Activated CD4-positive, alpha-beta T cell treated with anti-CD3 and anti-CD28 coated beads for 48 hours (primary cell): ENCODE results near the gene SNX22.
A peak's percentile ranks its signal among the peaks of the same experiment; 100 is the strongest.

Source experiments
- DNase-seq: peaks from one replicate; pipeline ENCODE4 v3.0.0-alpha.2; 2020

The SNX22 gene

DNA sequence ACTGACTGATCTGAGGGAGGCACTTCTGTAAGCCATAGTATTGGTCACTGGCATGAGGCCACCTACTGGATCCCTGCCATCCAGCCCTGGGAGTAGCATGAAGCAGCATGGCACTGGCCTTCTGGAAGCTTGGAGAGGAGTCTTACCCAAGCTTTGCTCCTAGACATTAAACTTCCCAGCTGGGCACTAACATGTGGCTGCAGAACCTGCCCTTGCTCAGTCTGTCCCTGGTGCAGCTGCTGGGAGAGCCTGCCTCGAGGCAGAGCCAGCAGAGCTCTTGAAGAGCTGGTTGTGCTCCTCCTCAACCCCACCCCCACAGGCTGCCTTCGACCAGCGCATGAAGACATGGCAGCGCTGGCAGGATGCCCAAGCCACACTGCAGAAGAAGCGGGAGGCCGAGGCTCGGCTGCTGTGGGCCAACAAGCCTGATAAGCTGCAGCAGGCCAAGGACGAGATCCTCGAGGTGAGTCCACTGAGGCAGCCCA lies 17.1 kb upstream of the SNX22 start:
- DNase-seq: no peak

DNA sequence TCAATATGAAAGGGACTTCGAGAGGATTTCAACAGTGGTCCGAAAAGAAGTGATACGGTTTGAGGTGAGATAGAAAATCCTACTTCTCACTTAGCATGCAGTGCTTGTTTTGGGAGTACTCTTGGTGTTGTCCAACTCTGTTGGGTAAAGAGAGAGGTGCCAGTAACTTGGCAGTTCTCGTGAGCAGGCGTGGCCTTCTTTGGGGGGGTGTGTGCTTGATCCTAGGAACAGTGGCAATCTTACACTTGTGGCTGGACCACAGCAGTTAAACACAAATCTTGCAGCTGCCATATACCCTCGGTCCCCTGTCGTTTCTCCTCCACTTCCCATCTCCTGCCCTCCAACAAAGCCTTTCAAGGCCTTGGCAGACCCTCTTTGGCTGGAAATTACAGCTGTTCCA lies 15.2 kb upstream of the SNX22 start:
- DNase-seq: no peak

DNA sequence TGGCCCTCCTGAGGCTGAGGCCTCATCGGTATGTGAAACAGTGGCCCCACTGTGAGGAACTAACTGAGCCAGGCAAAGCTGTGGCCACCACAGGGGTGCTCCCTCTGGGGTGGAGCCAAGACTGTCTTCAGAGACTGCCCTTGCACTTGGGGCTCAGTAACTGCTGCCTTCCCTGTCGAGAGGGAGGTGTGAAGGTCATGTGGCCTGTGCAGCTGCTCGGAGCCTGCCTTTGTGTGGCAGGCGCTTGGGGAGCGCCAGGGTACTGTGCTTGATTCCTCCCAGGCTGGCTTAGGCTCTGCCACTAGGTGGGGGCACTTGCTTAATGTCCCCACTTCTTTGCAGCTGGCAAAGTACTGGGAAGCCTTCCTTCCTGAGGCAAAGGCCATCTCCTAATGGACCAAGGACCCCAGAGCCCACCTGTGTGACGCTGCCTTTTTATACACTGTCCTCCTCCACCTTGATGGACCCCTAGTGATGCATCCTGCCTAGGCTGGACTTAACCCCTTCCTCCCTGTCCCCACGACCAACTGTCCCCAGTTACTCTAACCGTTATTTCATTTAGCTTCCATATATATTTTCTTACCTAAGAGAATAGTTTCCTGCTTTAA lies 14.2 kb upstream of the SNX22 start:
- DNase-seq: no peak

DNA sequence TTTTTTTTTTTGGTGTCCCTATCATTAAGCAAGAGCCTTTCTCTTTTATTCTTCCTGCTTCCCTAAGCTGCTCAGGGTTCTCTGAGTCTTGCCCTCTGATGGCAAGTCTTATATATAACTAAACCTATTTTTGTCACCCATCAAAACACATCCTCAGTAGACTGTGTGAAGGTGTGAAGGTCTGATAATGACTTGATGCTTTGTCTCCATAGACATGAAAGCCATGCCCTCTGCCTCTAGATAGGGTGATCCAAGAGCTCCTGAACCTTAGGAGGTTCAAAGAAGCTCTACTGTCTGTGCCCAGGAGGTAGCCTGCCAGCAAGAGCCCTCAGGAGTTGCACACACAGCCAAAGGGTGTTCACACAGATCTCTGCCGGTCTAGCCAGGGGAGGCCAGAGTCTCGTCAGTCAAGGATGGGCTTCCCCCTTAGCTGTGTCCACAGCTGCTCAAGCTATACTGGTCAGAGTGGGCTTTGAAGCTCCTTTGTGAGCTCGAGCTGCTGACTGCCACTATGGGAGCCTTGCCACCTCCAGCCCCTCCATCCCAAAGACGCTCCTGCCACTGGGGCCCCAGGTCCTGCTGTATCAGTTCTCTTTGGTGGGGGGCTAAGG lies 13.1 kb upstream of the SNX22 start:
- no peak for DNase-seq

DNA sequence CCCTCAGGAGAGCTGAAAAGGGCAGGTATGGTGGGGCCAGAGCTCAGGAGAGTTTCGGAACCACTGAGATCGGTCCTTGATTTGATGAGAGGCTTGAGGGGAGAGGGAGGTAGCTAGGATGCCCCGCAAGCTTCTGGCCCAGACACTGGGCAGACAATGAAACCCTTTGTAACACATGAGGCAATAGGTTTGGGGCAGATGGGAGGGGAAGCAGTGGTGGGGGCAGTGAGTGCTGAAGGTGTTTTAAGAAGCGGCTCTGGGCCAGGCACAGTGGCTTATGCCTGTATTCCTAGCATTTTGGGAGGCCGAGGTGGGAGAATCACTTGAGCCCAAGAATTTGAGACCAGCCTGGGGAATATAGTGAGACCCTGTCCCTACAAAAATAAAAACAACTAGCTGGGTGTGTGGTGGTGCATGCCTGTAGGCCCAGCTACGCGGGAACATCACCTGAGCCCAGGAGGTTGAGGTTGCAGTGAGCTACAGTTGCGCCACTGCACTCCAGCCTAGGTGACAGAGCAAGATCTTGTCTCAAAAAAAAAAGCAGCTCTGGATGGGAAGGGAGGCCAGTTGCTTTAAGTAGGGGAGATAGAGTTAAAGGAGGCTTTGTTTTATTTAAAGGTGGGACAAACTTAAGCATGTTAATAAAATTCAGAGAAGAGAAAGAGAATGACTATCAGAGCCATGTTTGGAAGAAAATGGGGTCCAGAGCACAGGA lies 9.6 kb upstream of the SNX22 start:
- DNase-seq: no peak

DNA sequence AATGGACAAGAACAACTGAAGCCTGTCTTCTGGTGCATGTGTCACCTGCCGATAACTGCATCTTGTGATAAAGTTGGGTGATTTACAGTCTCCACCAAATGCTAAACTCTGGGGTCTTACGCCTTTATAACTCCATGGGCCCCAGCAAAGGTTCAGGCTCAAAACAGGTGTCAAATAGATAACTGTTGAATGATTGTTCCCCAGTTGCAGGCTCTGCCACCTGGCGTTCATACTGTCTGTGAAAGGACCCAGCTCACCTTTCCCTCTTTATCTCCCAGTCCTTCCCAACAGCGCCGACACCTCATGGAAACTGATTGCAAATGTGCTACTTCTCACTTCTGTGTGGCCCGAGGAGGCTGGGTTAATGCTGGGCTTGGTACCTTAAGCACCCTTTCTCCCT lies 8.3 kb upstream of the SNX22 start:
- no peak for DNase-seq

DNA sequence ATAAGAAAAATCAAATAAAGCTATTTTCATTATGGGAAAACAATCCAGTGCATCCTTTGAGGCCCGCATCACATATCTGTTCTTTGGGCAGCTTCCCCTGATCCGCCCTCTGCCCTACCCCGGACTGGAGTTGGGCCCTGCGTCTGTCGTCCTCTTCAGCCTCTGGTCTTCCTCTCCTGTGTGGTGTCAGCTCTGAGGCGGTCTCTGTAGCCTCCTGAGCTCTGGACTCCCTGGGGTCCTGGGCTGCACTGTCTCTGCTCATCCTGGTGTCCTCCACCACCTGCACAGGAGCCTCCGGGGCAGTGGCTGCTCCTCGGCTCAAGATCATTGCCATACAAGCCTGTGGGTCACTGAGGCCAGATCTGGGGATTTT lies 7.4 kb upstream of the SNX22 start:
- no peak for DNase-seq

DNA sequence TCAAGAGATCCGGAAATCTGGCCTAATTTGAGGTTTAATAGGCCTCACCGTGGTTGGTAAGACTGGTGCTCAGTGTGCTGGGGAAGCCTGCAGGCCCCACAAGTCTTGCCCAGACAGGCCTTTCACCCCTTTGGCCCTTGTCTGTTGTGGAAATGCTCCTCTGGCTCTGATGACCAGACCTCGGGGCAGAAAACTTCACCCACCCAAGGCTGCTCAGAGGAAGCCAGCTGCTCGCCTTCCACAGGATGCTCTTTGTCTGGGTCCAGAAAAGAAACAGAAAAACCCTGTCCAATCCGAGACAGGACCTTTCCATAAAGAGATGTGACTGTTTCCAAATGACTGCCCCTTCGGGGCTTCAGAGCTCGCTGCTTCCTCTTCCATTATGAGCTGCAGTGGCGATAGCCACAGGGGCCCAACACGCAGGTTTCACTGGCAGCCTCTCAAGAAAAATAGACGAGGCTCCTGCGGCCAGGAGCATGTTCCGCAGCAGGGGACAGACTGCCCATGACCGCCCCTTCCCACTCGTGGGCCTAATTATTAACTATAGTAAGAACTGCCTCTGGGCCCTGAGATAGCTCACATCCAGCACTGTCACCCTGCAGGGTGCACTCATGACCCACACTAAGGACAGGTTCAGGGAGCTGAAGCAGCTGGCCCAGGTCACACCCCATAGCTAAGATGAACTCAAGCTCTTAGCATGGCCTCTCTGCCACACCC lies 6.8 kb upstream of the SNX22 start:
- no peak for DNase-seq

DNA sequence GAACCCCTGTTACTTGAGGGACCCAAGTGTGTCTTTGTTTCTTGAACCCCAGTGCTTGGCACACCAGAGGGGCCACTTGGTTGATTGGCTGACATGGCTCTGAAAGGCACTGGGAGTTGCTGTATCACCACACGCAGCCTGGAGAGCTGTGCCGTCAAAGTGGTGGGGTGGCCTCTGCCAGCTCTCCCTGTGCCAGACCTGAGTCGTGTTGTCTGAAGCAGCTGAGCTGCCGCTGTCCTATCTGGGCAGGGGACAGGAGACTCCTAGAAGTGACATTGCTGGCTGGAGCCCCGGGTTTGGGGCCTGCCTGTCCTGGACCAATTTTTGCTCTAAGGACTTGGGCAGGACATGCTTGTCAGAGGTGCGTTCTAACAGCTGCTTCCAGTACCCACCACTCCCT lies 5.5 kb upstream of the SNX22 start:
- DNase-seq: no peak

DNA sequence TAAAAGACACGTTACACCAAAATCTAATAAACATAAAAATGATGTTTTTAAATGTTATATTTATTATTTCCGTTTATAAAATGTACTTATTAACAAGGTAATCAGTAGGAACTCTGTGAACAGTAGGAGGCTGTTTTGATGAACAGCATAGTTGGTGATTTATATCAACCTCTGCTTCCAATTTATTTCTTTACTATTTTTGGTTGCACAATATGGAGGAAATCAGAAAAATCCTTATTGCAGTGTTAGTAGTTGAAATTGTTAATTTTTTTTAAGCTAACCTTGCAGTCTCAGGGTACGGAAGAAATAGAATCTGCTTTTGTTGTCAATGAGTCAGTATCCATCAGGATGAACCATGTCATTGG lies 5.0 kb upstream of the SNX22 start:
- no peak for DNase-seq

DNA sequence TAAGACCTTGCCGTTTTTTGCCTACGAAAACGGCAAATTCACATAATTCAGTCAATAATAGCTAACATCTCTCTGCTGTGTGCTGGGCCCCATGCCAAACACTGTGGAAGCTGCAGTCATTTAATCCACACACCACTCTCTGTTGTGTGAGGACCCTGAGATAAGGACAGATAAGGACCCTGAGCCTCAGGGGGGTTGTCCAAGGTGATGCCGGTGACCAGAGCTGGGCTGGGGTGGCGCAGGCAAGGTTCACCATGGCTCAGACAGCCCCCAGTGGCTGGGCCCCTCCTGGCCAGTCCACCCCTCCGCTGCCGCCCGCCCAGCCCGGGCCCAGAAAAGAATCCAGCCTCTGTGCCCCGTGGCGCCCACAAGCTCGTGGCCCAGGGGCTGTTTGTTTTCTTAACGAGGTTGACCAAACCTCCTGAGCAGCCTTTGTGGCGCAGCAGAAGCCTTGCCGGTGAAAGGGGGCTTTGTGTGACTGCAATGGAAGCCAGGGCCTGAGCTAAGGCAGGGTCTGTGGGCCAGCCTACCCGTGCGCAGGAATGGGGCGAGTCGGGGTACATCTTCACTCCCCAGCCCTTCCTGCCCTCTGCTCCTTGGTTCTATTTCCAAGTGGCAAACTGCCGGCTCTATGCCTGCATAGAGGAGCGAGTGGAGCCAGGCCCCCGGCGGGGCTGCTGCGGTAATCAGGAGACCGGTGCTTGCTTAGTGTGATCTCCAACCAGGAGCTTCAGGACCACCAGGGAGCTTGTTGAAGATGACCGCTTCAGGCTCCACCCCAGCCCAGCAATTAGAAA lies 4.4 kb upstream of the SNX22 start:
- no peak for DNase-seq

DNA sequence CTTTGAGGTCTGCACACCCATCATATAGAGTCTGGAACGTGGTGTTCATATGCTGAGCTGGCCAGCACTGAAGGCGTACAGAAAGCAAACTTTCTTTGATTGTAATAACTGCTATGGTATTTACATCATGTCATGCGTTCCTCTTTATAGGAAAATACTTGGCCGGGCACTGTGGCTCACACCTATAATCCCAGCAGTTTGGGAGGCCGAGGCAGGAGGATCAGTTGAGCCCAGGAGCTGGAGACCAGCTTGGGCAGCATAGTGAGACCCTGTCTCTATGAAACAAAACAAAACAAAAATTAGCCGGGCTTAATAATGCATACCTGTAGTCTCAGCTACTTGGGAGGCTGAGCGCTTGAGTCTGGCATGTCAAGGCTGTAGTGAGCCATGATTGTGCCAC lies 3.4 kb upstream of the SNX22 start:
- no peak for DNase-seq

DNA sequence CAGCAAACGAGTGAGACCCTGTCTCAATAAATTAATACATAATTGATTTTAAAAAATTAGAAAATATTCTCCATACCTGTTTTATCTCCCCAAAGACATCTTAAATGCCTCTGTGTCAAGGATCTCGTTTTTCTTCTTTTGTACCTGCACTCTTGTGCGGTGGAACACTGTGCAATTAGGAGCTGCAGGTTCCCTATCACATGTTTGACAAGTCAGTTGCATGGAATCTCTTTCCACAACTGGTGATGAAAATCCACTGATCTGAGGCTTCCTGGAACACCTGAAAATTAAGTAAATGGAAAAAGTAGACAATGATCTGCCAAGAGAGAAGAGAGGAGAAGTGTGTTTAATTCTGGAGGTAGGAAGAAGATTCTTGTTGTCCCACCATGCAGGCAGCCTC lies 3.0 kb upstream of the SNX22 start:
- no peak for DNase-seq

DNA sequence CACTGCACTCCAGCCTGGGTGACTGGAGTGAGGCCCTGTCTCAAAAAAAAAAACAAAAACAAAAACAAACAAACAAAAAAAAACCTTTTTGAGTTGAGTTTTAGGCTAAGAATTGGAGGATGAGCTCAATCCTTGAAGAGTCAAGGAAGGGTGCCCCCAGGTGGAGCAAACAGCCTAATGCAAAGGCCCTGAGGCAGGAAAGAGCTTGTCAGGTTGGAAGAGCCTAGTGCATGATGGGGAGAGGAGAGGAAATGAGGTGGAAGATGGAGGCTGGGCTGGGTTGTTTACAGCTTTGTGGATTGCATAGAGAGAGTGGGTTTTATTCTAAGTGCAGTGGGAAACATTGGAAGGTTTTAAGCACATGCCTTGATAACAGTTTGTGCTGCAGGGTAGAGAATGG lies 2.1 kb upstream of the SNX22 start:
- DNase-seq: peak; percentile 33

DNA sequence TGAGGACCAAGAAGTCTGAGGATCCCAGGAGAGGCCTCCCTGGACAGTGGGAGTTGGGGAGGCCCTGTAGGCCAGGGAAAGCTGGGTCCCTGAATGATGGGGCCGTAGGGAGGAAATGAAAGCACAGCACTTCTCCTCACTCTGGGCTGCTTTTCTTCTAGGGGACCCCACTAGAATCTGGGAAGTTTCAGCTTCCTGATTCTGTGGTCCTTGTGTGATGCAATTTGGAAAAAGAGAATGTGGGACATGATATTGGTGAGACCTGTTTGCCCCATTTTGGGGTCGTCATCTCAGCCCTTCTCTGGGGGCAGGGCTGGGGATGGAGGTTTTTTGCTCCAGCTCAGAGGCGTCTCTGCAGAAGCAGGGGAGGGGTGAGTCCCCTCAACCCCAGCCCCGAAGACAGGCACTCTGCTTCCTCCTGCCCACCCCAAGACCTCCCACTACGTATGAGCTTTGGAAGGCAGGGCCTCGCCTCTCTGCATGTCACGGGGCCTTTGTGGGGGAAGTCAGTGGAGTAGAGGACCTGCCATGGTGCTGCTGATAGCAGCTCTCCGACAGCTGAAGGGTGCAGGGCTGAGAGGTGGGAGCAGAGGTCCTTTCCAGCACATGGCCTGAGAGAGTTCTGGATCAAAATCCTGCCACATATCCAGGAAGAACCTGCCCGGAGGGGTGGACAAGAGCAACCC lies 1.5 kb upstream of the SNX22 start:
- no peak for DNase-seq

DNA sequence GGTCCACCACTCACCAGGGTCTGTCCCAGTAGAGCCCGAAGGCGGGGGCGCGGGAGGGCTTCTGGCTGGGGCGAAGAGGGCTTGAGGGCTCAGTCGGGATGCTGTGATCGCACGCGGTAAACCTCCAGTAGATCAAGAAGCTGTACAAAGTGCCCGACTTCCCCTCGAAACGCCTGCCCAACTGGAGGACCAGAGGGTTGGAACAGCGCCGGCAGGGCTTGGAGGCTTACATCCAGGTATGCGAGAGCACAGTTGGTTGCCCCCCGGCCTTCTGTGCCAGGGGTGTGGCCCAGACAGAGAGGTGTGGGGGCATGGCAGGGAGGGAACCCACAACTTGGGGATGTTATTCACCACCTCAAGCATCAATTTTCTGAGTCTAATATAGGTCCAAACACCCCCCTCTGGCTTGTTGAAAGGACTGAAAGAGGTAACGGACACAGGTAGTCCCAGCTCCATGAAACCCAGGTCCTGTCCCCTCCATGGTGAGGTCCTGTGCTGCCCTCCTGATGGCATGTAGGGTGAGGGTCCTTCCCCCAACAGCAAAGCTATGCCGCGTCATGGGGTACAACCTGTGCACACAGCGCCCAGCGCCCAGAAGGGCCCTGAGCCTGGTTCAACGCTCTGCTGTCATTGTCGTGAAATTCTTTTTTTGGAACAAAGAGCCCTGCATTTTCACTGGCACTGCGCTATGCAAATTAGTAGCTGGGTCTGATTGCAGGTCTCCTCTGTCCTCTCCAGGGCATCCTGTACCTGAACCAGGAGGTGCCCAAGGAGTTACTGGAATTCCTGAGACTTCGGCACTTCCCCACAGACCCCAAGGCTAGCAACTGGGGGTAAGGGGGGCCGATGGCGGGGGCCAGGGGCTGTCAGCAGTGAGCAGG lies 1.2 kb downstream of the SNX22 start:
- peak; percentile 29 for DNase-seq

DNA sequence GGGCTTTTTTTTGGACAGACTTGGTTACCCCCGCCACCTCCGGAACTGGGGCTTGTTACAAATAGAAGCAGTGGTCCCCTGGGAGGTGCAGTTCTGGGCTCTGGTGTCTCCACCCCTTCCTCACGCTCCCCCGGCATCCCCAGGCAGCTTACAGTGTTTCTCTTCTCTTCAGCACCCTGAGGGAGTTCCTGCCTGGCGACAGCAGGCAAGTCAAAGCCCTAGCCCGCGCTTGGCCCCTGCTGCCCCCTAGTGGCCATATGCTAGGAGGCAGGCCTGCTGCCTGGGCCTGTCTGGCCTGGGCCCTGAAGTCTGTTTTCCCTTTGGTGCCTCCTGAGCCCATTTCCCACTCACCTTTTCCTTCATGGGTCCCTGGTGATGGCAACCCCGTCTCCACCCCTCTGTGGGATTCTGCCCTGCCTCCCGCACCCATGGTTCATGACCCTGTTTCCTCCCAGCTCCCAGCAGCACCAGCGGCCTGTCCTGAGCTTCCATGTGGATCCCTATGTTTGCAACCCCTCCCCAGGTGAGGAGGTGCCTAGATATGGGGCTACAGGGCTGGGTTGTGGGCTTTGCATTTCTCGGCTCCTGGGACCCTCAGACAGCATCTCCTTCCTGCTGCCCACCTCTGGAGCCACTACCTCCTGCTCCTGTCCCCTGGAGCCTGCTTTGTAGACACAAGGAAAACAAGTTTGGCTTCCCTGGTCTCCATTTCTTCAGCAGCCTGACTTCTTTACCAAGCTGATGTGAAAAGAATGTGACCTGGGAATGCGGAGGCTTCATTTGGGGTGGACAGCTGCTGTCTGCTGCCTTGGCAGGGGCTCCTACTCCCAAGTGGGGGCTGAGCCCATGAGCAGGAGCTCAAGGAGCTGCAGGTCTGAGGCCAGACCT lies 2.2 kb downstream of the SNX22 start:
- peak; percentile 96 for DNase-seq

DNA sequence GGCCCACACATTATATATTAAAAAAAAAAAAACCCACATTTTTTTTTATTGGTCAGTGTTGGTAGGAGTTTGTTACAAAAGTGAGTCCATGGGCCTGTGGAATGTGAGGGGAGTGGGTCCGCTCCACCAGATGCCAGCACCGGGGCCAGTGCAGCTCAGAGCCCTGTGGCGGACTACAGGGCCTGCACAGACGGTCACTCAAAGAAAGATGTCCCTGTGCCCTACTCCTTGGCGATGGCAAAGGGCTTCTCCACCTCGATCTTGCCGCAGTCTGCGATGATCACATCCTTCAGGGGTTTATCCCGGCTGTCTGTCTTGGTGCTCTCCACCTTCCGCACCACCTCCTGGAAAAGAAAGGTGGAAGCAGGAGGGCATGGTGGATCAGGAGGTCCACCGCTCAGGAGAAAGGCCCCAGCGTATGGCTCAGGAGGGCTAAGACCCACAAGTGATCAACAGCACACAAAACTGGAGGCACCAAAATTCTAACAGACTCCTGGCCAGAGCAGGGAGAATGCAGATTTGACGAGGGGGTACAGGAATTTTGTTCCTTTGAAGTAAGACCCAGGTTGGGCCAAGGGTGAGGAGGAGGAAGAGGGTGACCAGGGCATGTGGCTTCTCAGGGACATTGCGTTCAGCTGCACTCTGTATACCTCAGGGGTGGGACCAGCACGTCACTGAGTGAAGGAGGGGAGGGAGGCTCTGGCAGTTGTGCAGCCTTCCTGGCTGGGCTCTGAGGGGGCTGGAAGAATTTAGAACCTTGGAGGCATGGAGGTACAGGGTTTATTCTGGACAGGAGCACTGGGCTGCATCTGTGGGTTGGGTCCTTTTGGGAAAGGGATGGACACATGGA lies 4.5 kb downstream of the SNX22 start:
- DNase-seq: no peak

DNA sequence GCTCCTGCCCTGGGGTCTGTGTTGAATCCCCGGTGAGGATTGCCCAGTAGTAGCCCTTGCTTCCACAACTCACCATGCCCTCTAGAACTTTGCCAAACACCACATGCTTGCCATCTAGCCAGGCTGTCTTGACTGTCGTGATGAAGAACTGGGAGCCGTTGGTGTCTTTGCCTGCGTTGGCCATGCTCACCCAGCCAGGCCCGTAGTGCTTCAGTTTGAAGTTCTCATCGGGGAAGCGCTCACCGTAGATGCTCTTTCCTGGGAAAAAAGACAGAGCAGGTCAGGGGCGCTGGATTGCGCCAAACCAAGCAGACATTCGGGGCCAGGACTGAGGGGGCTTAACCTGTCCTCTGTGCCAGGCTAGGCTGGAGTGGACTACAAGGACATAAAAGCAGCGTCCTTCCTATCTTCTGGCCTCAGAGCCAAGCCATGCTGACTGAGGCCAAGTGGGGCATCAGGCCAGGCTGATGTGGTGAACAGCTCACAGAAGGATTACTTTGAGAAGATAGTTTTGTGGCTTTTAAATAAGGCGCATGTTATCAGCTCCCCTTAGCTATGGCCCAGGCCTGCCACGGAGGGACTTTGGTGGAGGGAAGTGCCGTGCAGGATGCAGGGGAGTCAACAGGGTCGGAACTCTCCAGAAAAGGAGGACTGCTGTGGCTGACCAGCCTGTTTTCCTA lies 5.3 kb downstream of the SNX22 start:
- no peak for DNase-seq
